Left ventricle myocardium inferior (tissue), 1 donor: ENCODE results near the gene ACTC1. TPM values are rescaled to one million over a fixed set of nuclear protein-coding genes. Genes with fewer than 3 reads are reported as not detected.

Source experiments
- DNase-seq: peaks from one replicate; pipeline ENCODE4 v3.0.0-alpha.2; 2020
- H3K27ac ChIP-seq: fragments of 200-600 bp; replicated peaks from 2 replicates; pipeline ENCODE4 v1.8.0; 2021
- H3K27me3 ChIP-seq: fragments of 200-600 bp; 2 replicates; pipeline ENCODE4 v1.8.0; 2021; ENCODE audit warnings: low read depth
- H3K36me3 ChIP-seq: fragments of 200-600 bp; 2 replicates; pipeline ENCODE4 v1.8.0; 2021
- H3K4me1 ChIP-seq: fragments of 200-600 bp; 2 replicates; pipeline ENCODE4 v1.8.0; 2021
- H3K4me3 ChIP-seq: fragments of 200-600 bp; 2 replicates; pipeline ENCODE4 v1.8.0; 2021; ENCODE audit warnings: mild to moderate bottlenecking, moderate library complexity
- H3K9me3 ChIP-seq: fragments of 200-600 bp; replicated peaks from 2 replicates; pipeline ENCODE4 v1.8.0; 2021
- intact Hi-C: fragments of 100-400 bp; cut with micrococcal nuclease; formaldehyde crosslinking; loops from one replicate; pipeline ENCODE4 v1.11.0; 2022
- total RNA-seq: library from RNA; stranded (reverse); fragmentation: NEBNext Ultra II Directional; extraction: Animal tissue kit (Norgen Biotek cat#: 25700); gene quantifications from one replicate; pipeline ENCODE4 v1.2.1, GENCODE V29; 2021
- TF ChIP-seq, protein P1 (sequence below): fragments of 200-600 bp; IDR thresholded peaks from 2 replicates; pipeline ENCODE4 v1.8.0; 2021; ENCODE audit warnings: antibody characterized with exemption, mild to moderate bottlenecking, borderline replicate concordance
- donor health status: DM: no; HTN: yes; CAD: no; lungs with severe emphysema.

The ACTC1 gene
- total RNA-seq, 1 donor from 2014 or later, result 13,225 TPM

DNA sequence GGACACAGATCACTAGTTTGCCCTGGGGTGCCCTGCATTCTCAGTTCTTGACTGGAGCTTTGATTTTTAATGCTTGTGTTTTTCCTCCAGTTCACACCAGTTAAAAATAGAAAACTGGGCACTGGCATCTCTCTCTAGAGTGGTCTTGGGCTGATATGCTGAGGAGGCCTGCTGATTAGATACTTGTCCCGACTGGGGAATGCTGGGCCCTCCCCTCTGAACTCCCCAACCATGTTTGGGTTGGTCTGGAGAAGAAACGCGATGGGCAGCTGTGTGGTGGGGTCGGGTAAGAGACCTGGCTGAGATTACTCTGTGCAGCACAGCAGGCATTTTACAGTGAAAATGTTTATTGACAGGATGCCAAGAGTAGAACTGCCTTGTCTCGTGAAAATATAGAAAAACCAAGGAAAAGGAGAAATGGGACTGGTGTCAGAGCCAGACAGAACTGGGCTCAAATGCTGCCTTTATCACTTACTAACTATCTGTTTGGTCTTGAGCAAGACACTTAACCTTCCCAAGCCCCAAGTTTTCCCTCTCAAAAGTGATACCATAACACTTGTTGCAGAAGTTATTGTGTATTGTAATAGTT is 1.6 kb upstream of the ACTC1 start:
- DNase-seq, result no peak
- Histone ChIP-seq H3K4me3 (peak overlapping the region; percentile 71), H3K36me3 (peaks cover 31% of the 10 kb centered on the region), H3K4me1 (peaks cover 56% of the 10 kb centered on the region), H3K27ac (peak overlapping the region; percentile 93), H3K27me3 (peaks cover 74% of the 10 kb centered on the region), H3K9me3 (no peaks in the 10 kb centered on the region)
- intact Hi-C loops, result no loop called here
- TF ChIP-seq, protein P1, sequence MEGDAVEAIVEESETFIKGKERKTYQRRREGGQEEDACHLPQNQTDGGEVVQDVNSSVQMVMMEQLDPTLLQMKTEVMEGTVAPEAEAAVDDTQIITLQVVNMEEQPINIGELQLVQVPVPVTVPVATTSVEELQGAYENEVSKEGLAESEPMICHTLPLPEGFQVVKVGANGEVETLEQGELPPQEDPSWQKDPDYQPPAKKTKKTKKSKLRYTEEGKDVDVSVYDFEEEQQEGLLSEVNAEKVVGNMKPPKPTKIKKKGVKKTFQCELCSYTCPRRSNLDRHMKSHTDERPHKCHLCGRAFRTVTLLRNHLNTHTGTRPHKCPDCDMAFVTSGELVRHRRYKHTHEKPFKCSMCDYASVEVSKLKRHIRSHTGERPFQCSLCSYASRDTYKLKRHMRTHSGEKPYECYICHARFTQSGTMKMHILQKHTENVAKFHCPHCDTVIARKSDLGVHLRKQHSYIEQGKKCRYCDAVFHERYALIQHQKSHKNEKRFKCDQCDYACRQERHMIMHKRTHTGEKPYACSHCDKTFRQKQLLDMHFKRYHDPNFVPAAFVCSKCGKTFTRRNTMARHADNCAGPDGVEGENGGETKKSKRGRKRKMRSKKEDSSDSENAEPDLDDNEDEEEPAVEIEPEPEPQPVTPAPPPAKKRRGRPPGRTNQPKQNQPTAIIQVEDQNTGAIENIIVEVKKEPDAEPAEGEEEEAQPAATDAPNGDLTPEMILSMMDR, result no peak

DNA sequence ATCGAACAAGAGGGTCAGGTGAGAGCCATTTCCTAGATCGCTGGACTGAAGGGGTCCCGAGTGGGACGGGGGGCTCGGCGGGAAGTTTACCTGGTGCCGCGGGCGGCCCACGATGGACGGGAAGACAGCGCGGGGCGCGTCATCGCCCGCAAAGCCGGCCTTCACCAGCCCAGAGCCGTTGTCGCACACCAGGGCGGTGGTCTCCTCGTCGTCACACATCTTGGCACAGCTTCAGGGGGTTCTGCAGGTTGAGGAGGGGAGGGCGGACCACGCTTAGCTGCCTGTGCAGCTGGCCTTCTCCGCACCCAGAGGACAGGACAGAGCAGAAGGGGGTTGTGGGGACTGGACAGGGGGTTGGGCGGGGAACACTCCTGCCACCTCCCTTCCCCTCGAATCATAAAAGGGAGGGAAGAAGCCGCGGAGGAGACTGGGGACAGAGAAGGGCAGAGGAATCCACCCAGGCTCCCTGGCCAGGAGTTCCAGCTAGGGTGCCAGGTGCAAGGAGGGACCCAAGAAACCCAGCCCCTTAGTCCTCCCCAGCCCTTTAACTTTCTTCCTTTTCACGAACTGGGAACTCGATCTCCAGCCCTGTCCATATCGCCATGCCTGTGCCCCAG is 651 bp downstream of the ACTC1 start:
- Histone ChIP-seq H3K9me3 (no peaks in the 10 kb centered on the region), H3K36me3 (peaks cover 37% of the 10 kb centered on the region), H3K27me3 (peaks cover 56% of the 10 kb centered on the region), H3K4me3 (peak overlapping the region; percentile 71), H3K4me1 (peaks cover 41% of the 10 kb centered on the region), H3K27ac (peak overlapping the region; percentile 93)
- TF ChIP-seq, protein P1, result no peak
- no peak for DNase-seq
- intact Hi-C loops, result no loop called here

DNA sequence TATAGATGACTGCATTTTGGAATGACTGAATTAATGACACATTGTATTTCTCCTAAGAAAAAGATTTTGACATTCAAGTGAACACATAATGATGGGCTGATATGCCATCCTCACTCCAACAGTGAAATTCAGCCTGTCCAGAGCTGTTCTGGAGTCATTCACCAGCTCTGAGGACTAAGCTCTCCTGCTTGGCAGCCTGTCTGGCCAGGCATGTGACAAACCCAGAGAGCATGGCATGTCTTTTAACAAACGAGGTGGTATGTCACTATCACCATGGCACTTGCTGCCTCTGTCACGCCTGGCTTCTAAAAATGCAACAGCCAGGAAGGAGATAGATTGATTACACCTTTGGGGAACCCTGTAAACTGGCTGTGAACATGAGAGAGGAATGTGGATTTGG is 1.4 kb downstream of the ACTC1 start:
- intact Hi-C loops, result no loop called here
- Histone ChIP-seq H3K36me3 (peaks cover 37% of the 10 kb centered on the region), H3K4me3 (peak overlapping the region; percentile 71), H3K4me1 (peaks cover 33% of the 10 kb centered on the region), H3K27ac (peak overlapping the region; percentile 93), H3K9me3 (no peaks in the 10 kb centered on the region), H3K27me3 (peaks cover 48% of the 10 kb centered on the region)
- TF ChIP-seq, protein P1, result no peak
- no peak for DNase-seq

DNA sequence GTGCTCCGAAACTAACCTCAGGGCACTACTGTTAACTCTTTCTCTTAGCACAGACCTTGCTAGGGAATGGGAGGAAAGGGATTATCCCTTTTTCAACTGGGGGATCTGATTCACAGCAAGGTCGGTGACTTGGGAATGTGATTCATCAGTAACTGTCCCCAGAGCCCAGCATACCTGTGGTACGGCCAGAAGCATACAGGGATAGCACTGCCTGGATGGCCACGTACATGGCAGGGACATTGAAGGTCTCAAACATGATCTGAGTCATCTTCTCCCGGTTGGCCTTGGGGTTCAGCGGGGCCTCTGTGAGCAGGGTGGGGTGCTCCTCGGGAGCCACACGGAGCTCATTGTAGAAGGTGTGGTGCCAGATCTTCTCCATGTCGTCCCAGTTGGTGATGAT is 2.3 kb downstream of the ACTC1 start:
- peaks cover 26% of the 10 kb centered on the region for H3K4me1 ChIP-seq
- H3K9me3 ChIP-seq, result no peaks in the 10 kb centered on the region
- TF ChIP-seq, protein P1, result no peak
- peaks cover 46% of the 10 kb centered on the region for H3K27me3 ChIP-seq
- H3K36me3 ChIP-seq, result peaks cover 37% of the 10 kb centered on the region
- DNase-seq, result no peak
- H3K4me3 ChIP-seq, result peak overlapping the region; percentile 71
- intact Hi-C loops, result no loop called here
- peak overlapping the region; percentile 93 for H3K27ac ChIP-seq

DNA sequence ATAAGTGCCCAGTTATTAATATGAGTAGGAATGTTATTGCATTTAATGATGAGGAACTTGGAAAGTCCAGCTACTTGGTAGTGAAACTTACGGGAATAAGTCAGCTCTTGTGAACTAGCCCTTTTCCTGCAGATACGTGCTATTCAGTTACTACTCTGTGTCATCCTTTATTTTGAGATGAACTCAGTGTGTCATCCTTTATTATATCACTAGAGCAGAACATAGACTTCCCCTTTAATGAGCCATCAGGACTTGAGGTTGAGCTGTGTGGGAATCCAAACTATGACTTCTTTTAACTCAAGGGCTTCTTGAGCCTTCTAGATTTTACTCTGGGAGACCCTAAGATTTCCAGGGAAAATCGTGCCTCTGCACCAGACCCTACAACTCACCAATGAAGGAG is 3.6 kb downstream of the ACTC1 start:
- DNase-seq, result no peak
- Histone ChIP-seq H3K9me3 (no peaks in the 10 kb centered on the region), H3K27me3 (peaks cover 40% of the 10 kb centered on the region), H3K4me1 (peaks cover 12% of the 10 kb centered on the region), H3K36me3 (peaks cover 37% of the 10 kb centered on the region), H3K27ac (peak overlapping the region; percentile 93), H3K4me3 (peak overlapping the region; percentile 71)
- TF ChIP-seq, protein P1, result no peak
- intact Hi-C loops, result no loop called here
